NCI-H146 treated with DMSO at 0.1 percent for 48 hours (cell line): ENCODE results near the gene IL31RA.
"Not testable (repeated sequence)": the region's sequence is repeated elsewhere in the genome, so short reads cannot be mapped to it uniquely, and the experiment has no call there.

ENCODE experiments used
- DNase-seq: peaks from one replicate; lab custom pipeline; 2025; ENCODE audit not compliant: unreplicated experiment; lab: John Stamatoyannopoulos, UW

Gene IL31RA

DNA sequence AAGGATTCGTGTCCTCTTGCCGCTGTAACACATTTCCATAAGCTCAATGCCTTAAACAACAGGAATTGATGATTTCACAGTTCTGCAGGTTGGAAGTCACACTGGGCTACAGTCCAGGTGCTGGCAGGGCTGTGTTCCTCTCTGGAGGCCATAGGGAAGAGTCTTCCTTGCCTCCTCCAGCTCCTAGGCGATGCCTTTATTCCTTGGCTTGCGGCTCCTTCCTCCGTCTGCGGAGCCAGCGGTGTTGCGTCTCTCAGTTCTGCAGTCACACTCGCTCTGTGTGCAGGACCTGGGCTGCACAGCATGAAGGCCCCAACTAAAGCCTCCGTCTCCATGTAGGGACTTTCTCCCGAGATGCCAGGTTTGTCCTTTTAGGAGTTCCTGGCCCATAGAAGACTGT, 73.6 kb downstream of the IL31RA start:
- no peak for DNase-seq

DNA sequence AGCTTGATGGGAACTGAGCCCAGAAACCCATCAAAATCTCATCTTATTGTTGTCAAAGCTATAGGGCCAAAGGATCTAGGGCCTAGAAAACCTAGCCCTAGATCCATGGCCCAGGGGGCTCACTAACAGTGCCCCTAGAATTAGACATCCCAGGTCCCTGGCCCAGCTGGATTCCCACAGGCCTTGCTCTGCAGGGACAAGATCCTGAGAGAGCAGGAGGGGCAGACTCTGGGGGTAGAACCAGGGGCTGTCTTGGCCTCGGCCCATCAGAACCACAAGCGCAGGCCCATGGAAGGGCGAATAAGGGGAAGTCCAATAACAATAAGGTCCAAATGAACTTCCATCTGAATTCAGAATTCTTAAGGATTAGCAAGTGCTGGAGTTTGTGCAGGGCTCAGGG, 74.0 kb downstream of the IL31RA start:
- no peak for DNase-seq

DNA sequence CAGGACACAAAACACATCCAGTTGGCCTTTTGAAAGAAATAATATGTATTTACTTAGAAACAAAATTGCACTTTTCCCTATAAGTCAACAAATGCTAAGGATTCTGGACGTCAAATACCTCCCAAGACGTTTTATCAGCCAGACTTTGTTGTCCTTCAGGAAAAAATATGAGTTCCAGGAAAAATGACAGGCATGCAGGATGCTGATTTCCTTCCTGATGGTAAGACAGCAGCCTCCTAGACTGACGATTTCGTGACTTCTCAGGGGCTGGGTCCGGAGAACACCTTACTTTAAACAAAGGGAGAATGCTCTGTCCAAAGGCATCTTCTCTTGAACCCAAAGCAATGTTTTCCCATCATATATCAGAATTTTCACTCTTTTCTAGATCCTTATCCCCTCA, 74.6 kb downstream of the IL31RA start:
- DNase-seq, result no peak

DNA sequence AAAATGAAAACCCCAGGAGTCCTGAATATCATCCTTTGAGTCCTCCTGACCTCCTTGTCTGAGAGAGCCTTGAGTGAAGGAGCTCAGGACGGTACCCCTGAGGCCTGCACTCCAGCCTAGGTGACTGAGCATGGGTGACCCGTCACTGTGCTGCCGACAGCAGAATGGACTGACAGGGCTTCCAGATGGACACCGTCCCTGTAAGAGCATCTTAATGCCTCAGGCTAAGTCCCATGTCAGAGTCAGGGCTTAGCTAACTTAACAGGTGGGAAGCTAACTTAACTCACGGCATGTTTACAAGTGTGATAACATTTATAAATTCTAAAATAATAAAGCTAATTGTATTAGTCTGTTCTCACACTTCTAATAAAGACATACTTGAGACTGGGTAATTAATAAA, 75.3 kb downstream of the IL31RA start:
- DNase-seq, result no peak

DNA sequence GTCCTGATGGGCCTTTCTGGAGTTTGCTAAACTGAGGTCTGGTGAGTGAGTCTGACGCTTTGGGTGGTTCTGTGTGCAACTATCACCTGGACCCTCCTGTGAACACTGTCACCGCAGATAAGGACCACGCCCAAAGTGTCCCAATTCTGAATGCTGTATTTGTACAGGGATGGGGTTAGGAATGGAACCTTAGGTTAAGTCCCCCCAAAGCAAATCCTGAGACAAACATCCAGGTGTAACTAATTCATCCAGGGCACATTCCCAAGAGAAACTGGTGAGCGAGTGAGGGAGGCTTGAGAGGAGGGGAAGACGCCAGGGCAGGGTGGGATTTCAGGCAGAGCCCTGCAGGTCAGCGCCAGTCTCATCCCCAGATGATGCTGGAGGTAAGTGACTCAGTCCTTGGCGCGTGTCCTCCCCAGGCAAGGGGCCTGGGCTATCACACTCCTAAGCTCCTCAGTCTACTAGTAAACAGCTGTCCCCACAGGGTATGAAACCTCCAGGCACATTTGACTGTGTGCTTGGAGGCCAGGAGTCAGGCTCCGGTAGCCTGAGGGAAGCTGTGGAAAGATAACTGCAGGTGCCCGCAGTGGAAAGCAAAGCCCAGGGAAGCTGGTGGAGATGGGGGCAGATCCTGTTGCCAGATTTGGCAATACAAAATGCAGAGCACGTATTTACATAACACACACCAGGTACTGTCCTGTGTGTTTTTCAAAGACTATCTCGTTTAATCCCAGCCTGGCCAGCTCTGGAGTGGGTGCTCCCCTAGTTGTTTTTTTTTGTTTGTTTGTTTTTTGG, 76.9 kb downstream of the IL31RA start:
- no peak for DNase-seq

DNA sequence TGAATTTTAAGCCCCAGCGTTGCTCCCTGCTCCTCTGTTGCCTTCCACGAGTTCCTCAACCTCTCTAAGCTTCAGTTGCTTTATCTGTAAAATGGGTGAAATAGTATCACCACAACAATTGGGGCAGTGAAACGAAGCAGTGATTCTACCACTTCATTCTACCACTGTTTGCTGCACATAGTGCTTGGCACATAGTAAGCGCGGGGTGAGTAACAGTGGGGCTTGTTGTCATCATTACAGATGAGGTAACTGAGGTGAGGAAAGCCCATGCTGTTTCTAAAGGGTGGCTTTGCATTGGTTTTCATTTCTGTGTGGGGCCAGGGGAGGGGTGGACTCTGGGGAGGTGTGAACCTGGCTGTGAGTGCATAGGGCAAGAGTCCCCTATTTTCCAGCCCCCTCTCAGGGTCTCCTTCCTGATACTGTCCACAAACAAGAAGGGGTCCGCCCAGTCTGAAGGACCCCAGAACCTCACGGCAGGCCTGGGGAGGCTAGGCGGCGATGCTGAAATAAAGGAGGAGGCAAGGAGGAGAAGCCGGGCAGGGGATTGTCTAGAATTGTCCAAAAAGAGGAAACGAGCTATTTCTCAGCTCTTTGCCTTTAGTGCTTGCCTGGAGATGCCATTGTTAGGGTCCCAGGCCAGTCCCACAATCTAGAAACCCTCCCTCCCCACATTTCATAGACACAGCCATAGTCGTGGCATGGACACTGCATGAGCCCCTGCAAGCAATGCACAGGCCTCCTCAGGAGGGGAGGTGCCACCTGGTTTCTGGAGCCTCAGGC, 78.1 kb downstream of the IL31RA start:
- no peak for DNase-seq

DNA sequence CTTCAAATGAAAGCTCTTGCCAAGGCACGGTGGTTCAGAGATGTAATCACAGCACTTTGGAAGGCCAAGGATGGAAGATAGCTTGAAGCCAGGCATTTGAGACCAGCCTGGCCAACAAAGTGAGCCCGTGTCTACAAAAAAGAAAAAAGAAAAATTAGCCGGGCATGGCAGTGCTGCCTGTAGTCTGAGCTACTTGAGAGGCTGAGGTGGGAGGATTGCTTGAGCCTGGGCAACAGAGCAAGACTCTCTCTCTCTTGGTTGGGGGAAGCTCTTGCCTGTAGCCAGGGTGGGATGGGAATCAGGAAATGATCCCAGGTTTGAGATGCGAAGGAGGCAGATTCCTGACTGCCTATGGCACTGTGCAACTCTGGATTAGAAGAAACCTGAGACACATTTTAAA, 81.5 kb downstream of the IL31RA start:
- DNase-seq, result no peak

DNA sequence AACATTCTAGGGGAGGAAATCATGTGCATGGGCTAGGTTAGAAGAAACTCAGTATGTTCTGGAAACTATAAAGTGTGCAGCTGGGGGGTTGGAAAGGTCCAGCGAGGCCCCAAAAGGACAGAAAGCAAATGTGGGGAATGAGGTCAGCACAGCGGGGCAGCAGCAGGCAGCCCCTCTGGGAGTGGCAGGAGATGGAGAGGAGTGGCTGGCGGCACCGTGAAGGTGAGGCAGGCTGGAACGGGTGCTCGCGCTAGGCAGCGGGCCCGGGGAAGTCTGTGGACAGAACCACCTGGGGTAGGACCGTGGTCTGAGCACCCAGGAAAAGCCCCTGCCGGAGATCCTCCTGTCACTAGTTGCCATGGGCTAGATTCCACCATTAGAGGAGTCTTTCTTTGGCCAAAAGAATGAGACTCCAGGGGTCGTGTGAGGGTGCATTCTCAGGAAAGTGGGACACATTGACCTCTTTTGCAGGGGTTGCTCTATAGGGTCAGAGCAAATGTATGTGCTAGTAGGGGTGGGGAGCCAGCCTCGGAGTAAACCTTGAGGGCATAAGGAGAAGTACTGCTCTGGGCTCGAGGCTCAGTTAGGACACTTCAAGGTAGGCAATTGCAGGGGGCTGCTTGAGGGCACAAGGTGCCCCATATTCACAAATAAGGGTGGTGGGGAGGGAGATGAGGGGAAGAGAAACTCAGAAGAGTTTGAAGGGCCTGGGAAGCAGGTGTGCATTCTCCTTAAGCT, 82.4 kb downstream of the IL31RA start:
- no peak for DNase-seq

DNA sequence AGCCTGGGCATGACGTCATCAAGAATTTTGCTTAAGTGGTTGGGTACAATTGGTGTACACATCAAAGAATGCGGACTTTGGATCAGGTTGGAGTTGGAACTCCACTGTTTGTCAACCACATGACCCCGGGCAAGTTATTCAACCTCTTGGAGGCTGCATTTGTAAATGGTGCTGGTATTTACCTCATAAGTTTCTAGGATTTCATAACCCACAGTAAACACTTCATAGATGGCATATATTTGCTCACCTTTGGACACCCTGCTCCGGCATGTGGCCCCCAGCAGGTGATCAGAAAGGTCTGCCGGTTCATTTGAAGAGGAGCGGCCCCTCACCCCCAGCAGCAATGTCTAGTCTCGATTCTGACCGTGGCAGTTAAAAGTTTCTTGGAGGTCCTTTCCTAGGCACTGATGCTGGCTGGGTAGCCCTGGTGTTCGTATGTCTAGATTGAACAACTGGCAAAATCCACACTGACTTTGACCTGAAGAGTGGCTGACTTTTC, 83.0 kb downstream of the IL31RA start:
- DNase-seq, result no peak

DNA sequence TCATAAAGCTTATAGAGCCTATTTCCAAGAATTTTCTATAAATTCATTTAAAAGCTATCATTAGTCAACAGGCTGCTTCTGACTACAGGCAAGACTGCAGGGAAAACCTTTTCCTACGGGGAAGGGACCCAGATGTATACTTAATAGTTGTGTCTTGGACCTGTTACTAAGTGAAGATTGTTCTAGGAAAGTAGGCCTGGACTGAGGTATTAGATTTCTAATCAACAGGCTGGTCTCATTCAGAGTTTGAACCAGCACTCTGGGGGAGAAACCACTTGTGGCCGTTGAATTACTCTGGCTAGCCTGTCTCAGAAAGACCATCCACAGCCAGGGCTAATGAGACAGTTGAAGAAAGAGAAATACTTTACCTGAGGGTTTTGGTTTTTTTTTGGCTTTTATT, 83.6 kb downstream of the IL31RA start:
- no peak for DNase-seq

DNA sequence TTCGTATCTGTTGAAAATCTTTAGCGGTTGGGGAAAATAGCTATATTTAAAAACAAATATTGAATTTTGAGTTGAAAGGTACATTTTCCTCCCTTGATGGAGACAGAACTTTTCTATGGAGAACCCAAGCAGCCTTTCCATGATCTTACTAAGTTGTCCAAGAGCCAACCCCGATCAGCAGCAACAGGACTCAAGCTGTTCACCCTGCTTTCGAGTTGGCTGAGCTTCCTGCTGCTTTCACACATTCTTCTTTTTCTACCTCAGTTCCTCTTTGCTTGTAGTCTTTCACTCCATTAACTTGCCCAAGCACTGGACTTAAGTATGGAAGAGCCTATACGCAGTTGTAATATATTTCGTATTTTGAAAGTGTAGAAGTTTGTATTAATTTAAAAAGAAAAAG, 84.2 kb downstream of the IL31RA start:
- no peak for DNase-seq

DNA sequence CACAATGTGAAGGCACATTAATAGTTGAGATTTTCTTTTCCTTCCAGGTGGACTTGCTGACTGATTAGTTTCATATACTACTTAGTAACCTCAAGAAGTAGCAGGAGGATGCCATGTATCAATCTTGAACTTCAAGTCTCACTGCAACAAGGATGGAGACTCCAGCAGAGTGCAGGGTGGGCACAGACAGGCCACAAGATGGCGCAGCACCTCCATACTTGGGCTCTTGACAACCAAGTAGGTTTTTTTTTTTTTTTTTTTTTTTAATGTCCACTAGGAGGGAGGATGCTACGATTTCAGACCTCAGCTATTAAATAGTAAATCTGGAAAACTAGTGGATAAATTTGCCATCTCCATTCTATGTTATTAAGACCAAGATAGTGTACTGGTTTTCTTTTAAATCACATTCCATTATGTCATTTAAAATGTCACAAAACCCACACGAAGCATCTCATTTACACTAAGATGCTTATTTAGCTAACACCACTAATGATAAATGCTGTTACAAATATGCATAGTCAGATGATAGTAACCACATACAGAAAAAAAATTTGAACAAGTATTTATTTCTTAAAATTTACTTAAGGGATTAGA, 85.0 kb downstream of the IL31RA start:
- peak; percentile 9 for DNase-seq

DNA sequence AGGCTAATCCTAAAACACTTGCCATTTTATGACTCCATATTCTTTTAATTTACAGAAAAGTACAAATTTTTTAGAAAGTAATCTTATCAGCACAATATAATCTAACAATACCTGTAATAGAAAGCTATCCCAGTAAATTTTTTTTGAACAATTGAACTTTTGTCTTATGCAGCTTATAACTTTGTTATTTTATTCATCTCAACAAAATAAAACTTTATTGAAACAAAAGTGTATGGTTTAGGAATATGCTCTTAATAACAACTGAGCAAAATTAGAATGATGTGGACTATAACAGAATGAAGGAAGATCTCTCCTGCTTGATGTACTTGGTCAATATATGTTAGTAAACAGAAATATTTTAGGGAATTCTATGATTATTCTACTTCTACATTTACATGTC, 86.4 kb downstream of the IL31RA start:
- not testable (repeated sequence) for DNase-seq

DNA sequence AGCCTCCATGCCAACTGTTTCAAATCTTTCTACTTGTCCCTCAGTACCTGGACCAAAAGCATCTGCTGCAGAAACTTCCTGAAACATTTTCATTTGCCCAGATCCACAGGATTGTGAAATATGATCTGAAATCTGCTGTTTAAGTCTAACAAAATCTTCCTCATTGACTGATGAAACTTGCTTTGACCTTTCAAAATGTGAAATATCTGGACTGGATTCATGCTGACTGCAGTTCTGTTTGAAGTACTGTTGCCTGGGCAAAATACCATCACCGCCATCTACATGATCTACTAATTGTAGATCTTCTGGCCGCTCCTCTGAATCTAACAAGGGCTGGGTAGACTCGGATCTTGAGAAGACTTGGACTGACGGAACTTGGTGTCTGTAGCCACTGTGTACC, 90.0 kb downstream of the IL31RA start:
- not testable (repeated sequence) for DNase-seq

DNA sequence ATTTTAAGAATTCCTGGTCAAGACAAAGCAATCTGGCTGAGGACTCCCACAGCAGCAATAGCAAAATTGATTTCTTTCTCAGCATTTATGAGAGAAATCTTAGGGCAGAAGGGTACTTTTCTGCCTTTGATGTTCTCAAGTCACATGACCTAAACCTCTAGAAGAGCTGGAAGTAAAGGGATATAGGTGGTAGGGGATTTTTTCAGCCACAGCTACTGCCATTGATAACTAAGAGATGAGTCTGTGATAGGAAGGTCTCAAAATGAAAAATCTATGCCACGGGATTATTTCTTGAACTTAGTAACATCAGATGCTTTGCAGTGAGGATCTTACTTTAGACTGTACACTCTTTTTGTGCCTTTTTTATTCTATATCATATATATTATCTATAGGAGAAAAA, 108.1 kb downstream of the IL31RA start:
- DNase-seq, result no peak

DNA sequence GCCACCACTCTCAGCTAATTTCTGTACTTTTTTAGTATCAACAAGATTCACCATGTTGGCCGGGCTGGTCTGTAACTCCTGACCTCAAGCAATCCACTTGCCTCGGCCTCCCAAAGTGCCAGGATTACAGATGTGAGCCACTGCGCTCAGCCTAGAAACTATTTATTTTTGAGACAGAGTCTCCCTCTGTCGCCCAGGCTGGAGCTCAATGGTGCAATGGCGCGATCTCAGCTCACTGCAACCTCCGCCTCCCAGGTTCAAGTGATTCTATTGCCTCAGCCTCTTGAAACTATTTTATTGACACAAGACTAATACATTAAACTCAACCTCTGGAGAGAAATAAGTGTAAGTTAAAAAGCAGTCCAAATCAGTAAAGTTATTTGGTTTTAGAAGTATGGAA, 109.6 kb downstream of the IL31RA start:
- no peak for DNase-seq

DNA sequence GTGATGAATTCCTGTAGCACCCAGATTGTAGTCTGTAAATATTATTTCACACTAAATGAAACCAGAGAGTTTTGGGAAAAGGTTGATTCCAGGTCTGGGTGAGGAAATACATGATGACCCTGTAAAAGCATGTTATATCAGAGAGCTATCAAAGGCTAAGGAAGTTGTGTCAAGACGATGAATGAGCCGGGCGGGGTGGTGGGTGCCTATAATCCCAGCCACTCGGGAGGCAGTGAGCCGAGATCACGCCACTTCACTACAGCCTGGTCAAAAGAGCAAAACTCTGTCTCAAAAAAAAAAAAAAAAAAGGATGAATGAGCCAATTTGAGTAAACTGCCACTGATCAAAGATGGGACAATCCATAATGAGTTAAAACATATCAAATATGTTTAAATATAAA, 114.4 kb downstream of the IL31RA start:
- DNase-seq, result no peak

DNA sequence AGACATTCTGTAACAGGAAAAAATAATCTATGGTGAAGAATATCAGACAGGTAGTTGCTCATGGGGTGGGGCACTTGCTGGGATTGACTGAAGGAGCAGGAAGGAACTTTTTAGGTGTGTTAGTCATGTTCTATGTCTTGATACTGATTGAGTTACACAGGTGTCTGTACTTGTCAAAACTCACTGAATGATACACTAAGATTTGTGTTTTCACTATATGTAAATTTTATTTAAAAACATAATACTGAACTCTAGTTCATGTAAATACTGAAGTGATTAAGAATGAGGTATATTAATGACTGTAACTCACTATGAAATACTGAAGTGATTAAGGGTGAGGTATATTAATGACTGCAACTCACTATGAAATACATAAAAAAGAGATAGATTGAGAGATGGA, 115.1 kb downstream of the IL31RA start:
- no peak for DNase-seq

DNA sequence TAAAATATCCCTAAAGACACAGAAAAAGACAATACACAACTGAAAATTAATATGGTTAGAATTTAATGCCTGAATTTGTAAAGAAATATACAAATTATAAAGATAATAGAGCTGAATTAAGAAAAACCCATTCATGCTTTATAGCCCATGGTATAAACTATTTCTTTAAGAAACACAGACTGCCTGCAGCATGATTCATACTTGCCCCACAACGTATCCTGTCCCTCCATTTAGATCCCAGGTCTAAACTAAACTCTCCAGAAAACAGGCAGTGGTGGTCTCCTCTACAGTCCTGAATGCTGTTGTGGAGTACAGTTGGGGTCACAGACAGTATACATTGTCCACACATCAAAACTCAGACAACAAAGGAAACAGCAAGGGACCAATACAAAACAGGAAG, 118.8 kb downstream of the IL31RA start:
- no peak for DNase-seq
